Astrocyte of the cerebellum (primary cell): ENCODE measurements around the gene ZFPM1.

Experiments
- DNase-seq: peaks from one replicate; pipeline ENCODE4 v3.0.0-alpha.2; 2011; ENCODE audit warnings: low read depth
- H3K4me3 ChIP-seq: 2 replicates; pipeline ENCODE4 v1.5.1; 2011; ENCODE audit warnings: mild to moderate bottlenecking, low read depth, low read length, moderate library complexity
- in situ Hi-C: cut with HindIII; loops from 2 replicates; pipeline ENCODE4 v1.10.0; 2017; ENCODE audit warnings: low sequenced_read_pairs
- TF ChIP-seq, protein P1 (sequence below): IDR thresholded peaks from 2 replicates; pipeline ENCODE4 v1.5.1; 2012; ENCODE audit warnings: low read length, low read depth, moderate library complexity, mild to moderate bottlenecking; ENCODE audit errors: missing control alignments

Gene ZFPM1

DNA sequence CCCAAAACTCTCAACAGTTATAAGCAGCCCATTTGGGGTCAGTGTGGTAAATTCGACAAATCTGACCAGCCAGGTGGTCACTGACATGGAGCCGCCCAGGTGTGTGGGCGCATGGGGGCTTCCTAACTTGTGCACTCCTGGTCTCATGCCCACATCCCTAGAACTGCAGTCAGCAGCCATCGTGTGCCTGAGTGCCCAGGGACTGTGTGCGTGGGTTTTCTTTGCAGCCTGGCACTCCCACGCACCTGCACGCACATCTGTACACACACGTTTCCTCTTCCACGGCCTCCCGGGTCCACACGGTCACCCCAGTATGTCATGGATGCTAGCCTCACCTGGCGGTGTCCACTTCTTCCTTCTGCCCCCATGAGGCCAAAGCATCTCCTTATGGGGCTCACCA is 78.3 kb downstream of the ZFPM1 start:
- TF ChIP-seq, protein P1, sequence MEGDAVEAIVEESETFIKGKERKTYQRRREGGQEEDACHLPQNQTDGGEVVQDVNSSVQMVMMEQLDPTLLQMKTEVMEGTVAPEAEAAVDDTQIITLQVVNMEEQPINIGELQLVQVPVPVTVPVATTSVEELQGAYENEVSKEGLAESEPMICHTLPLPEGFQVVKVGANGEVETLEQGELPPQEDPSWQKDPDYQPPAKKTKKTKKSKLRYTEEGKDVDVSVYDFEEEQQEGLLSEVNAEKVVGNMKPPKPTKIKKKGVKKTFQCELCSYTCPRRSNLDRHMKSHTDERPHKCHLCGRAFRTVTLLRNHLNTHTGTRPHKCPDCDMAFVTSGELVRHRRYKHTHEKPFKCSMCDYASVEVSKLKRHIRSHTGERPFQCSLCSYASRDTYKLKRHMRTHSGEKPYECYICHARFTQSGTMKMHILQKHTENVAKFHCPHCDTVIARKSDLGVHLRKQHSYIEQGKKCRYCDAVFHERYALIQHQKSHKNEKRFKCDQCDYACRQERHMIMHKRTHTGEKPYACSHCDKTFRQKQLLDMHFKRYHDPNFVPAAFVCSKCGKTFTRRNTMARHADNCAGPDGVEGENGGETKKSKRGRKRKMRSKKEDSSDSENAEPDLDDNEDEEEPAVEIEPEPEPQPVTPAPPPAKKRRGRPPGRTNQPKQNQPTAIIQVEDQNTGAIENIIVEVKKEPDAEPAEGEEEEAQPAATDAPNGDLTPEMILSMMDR, result no peak
- in situ Hi-C loops, result no loop called here
- DNase-seq, result no peak

DNA sequence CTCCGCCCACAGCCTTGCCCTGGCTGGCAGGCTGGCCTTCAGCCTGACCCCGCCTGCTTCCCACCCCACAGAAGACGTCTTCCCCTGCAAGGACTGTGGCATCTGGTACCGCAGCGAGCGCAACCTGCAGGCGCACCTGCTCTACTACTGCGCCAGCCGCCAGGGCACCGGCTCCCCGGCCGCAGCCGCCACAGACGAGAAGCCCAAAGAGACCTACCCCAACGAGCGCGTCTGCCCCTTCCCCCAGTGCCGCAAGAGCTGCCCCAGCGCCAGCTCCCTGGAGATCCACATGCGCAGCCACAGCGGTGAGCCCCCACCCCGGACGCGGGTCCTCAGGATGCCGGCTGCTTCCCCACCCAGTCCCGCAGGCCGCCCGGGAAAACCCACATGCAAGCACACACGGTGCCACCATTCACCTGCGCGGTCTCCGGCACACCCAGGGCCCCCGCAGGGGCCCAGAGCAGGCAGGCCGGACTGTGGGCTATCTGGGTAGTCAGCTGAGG is 78.9 kb downstream of the ZFPM1 start:
- TF ChIP-seq, protein P1, result no peak
- H3K4me3 ChIP-seq, result no peak overlapping the region
- DNase-seq, result no peak
- in situ Hi-C loops, result no loop called here

More for the DNA sequence above, 78.3 kb downstream of the ZFPM1 start:
- H3K4me3 ChIP-seq, result no peak overlapping the region

DNA sequence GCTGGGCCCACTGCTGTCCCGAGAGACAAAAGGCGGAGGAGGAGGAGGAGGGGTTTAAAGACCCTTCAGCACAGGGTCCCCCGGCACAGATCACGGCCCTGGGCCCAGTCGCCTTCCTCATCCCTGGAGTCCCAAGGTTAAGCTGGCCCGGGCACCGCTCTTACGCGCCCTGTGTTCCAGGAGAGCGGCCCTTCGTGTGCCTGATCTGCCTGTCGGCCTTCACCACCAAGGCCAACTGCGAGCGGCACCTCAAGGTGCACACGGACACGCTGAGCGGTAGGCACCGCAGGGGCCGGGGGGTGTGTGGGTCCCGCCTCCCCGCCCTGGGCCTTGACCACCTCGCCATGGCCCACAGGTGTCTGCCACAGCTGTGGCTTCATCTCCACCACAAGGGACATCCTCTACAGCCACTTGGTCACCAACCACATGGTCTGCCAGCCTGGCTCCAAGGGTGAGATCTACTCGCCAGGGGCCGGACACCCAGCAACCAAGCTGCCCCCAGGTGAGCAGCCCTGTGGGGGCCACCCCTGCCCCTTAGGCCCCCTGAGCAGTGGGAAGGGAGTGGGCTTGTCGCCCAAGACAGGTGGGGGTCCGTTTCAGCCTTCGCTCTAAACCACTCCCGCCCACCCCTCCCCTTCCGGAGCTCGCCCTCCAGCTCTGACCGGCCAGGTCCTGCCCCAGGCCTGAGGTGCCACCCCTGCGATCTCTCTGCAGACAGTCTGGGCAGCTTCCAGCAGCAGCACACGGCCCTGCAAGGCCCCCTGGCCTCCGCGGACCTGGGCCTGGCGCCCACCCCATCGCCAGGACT is 79.6 kb downstream of the ZFPM1 start:
- H3K4me3 ChIP-seq, result peak overlapping the region; percentile 21
- in situ Hi-C loops, result no loop called here
- no peak for DNase-seq
- TF ChIP-seq, protein P1, result no peak

DNA sequence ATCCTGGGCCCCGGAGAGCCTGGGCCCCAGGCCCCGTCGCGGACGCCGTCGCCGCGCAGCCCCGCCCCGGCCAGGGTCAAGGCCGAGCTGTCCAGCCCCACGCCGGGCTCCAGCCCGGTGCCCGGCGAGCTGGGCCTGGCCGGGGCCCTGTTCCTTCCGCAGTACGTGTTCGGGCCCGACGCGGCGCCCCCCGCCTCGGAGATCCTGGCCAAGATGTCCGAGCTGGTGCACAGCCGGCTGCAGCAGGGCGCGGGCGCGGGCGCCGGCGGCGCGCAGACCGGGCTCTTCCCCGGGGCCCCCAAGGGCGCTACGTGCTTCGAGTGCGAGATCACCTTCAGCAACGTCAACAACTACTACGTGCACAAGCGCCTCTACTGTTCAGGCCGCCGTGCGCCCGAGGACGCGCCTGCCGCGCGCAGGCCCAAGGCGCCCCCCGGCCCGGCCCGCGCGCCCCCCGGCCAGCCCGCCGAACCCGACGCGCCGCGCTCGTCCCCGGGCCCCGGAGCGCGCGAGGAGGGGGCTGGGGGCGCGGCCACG is 80.4 kb downstream of the ZFPM1 start:
- in situ Hi-C loops, result no loop called here
- peak overlapping the region; percentile 21 for H3K4me3 ChIP-seq
- TF ChIP-seq, protein P1, result no peak
- no peak for DNase-seq

DNA sequence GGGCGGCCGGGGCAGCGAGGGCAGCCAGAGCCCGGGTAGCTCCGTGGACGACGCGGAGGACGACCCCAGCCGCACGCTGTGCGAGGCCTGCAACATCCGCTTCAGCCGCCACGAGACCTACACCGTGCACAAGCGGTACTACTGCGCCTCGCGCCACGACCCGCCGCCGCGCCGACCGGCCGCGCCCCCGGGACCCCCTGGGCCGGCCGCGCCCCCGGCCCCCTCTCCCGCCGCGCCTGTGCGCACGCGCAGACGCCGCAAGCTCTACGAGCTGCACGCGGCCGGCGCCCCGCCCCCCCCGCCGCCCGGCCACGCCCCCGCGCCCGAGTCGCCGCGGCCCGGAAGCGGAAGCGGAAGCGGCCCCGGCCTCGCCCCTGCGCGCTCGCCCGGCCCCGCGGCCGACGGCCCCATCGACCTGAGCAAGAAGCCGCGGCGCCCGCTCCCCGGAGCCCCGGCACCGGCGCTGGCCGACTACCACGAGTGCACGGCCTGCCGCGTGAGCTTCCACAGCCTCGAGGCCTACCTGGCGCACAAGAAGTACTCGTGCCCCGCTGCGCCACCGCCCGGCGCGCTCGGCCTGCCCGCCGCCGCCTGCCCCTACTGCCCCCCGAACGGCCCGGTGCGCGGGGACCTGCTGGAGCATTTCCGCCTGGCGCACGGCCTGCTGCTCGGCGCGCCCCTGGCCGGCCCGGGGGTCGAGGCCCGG is 81.0 kb downstream of the ZFPM1 start:
- peak overlapping the region; percentile 44 for H3K4me3 ChIP-seq
- in situ Hi-C loops, result no loop called here
- no peak for DNase-seq
- TF ChIP-seq, protein P1, result no peak

DNA sequence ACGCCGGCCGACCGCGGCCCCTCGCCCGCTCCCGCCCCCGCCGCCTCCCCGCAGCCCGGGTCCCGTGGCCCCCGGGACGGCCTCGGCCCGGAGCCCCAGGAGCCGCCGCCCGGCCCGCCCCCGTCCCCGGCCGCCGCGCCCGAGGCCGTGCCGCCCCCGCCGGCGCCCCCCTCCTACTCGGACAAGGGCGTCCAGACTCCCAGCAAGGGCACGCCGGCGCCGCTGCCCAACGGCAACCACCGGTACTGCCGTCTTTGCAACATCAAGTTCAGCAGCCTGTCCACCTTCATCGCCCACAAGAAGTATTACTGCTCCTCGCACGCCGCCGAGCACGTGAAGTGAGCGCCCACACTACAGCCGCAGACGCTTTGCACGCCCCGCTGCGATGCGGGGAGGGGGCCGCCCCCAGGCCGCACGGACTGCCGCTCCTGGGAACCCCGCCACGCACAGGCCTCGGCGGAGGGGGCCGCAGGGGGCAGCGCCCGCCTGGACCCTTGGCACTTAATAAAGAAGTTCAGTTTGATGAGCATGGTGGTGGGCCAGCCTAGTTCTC is 81.6 kb downstream of the ZFPM1 start:
- in situ Hi-C loops, result no loop called here
- TF ChIP-seq, protein P1, result no peak
- DNase-seq, result no peak
- H3K4me3 ChIP-seq, result peak overlapping the region; percentile 44
